Dendritic cell treated with granulocyte-macrophage colony-stimulating factor and Interleukin-4, amounts not matched to agents 40 ng/mL and 50 ng/mL, for 4 days (primary cell): ENCODE data around the gene ZHX3.

ENCODE experiments used
- H3K27ac Mint-ChIP-seq: one replicate; pipeline ENCODE4 v1.8.0; 2022; ENCODE audit warnings: mild to moderate bottlenecking, mixed read lengths
- H3K27me3 Mint-ChIP-seq: one replicate; pipeline ENCODE4 v1.8.0; 2022; ENCODE audit warnings: mild to moderate bottlenecking, mixed read lengths
- H3K36me3 Mint-ChIP-seq: one replicate; pipeline ENCODE4 v1.8.0; 2022; ENCODE audit warnings: low read depth, mixed read lengths
- H3K4me1 Mint-ChIP-seq: one replicate; pipeline ENCODE4 v1.8.0; 2022; ENCODE audit warnings: low read depth, mixed read lengths
- H3K4me3 Mint-ChIP-seq: one replicate; pipeline ENCODE4 v1.8.0; 2022; ENCODE audit warnings: mild to moderate bottlenecking, moderate library complexity, mixed read lengths
- H3K9me3 Mint-ChIP-seq: one replicate; pipeline ENCODE4 v1.8.0; 2022; ENCODE audit warnings: mixed read lengths
- intact Hi-C: fragments of 100-400 bp; cut with micrococcal nuclease; formaldehyde crosslinking; loops from one replicate; pipeline ENCODE4 v1.15.0; 2022

Gene ZHX3

DNA sequence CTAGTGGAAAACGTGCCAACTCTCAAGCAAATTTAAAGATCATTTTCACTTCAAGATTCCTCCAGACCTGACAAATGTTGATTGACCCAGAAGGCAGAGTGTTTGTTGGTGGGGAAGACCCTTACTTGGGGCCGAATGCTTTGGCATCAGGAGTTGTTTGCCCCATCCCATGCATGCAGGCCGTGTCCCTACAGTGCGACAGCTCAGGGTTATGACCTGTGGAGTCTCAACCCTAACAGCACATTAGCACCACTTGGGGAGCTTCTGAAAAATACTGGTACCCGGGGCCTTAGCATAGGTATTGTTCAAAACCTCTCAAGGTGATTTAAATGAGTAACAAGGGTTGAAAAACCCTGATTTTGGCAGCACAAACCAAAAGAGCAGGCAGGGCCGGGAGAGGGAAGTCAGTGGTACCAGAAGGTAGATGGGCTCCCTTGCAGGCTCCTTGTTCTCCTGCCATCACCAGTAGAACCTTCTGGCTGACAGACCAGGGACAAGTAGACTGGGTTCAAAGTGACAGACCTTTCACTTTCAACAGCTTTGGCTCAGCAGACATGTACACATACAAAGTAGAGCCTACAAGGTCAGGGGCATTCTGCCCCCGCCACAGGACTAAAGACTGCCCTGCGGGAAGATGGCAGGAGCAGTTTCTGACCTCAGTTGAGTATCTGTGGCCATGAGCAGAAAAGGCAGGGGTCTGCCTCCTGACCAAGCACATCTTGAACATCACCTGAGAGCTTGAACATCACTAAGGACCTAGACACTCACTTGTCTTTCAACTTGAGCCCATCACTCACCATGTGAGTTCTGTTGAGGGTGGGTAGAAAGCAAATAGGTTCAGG is 140.6 kb downstream of the ZHX3 start:
- no peaks in the 10 kb centered on the region for H3K4me1 Mint-ChIP-seq
- H3K9me3 Mint-ChIP-seq = no peaks in the 10 kb centered on the region
- intact Hi-C loops = no loop called here
- no peak overlapping the region for H3K4me3 Mint-ChIP-seq
- H3K27ac Mint-ChIP-seq = no peak overlapping the region
- H3K36me3 Mint-ChIP-seq = no peaks in the 10 kb centered on the region
- H3K27me3 Mint-ChIP-seq = peaks cover 2% of the 10 kb centered on the region

DNA sequence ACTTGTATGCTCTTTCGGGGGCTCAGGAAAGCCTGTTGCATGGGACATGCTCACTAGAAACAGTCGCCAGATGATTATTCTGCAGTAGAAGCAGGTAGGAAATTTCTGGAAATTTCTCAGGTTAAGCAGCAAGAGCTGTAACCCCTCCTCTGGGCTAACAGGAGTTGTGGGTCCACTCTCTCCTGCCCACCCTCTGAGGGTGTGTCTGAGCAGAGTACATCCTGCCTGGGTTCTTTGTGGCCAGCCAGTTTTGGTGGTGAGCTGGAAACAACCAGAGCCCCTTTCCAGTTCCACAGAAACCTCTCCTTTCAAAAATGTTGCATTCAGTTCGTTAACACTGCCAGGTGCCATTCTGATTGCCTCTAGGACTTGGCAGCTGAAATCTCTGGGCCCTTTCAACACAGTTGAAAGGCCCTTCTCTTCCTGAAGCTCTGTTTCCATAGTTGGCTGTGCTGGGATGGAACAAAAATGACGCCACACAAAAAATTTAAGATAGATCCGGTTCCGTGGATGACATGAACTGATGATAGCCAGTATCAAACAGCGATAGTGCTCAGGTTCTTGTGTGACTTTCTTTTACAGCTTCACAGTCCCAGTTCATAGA is 141.7 kb downstream of the ZHX3 start:
- H3K36me3 Mint-ChIP-seq = no peaks in the 10 kb centered on the region
- H3K4me3 Mint-ChIP-seq = no peak overlapping the region
- H3K9me3 Mint-ChIP-seq = no peaks in the 10 kb centered on the region
- intact Hi-C loops = no loop called here
- H3K27me3 Mint-ChIP-seq = peaks cover 10% of the 10 kb centered on the region
- no peak overlapping the region for H3K27ac Mint-ChIP-seq
- H3K4me1 Mint-ChIP-seq = no peaks in the 10 kb centered on the region

DNA sequence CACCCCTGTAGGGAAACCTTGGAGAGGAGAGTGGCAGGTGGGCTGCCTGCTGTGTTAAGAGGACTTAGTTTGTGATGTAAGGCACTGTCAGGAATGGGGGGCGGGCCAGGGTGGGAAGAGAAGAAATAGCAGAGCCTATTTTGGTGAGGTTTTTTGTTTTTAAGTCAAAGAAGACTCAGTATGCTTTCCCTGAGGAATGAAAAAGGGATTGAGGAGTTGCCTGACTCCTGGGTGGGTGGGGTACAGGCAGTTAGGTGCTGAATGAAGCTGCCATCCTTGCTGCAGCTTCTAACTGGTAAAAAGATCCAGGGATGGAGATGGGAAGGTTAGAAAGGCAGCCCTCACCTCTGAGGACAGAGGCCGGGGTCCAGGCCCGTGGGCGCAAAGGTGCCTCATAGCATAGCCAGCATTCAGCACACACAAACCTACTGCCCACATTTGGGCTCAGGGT is 142.3 kb downstream of the ZHX3 start:
- H3K27ac Mint-ChIP-seq = no peak overlapping the region
- H3K4me3 Mint-ChIP-seq = no peak overlapping the region
- peaks cover 16% of the 10 kb centered on the region for H3K27me3 Mint-ChIP-seq
- H3K4me1 Mint-ChIP-seq = no peaks in the 10 kb centered on the region
- H3K9me3 Mint-ChIP-seq = no peaks in the 10 kb centered on the region
- no peaks in the 10 kb centered on the region for H3K36me3 Mint-ChIP-seq
- intact Hi-C loops = no loop called here

GRCh38 chr20:41174782-41175181 is 142.7 kb downstream of the ZHX3 start:
- Mint-ChIP-seq H3K27me3 (peaks cover 20% of the 10 kb centered on the region), H3K27ac (no peak overlapping the region), H3K9me3 (no peaks in the 10 kb centered on the region), H3K36me3 (no peaks in the 10 kb centered on the region), H3K4me3 (no peak overlapping the region), H3K4me1 (no peaks in the 10 kb centered on the region)
- intact Hi-C loops = no loop called here

DNA sequence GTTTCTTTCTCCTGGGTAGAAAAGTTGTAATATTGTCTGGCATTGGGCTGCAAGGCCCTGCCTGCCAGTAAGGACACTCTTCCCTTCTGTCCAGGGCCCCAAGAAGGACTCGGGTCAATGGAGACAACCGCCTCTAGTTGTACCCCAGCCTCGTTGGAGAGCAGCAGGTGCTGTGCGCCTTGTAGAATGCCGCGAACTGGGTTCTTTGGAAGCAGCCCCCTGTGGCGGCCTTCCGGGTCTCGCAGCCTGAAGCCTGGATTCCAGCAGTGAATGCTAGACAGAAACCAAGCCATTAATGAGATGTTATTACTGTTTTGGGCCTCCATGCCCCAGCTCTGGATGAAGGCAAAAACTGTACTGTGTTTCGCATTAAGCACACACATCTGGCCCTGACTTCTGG is 143.2 kb downstream of the ZHX3 start:
- H3K36me3 Mint-ChIP-seq = no peaks in the 10 kb centered on the region
- H3K4me1 Mint-ChIP-seq = no peaks in the 10 kb centered on the region
- no peak overlapping the region for H3K27ac Mint-ChIP-seq
- H3K4me3 Mint-ChIP-seq = no peak overlapping the region
- peaks cover 24% of the 10 kb centered on the region for H3K27me3 Mint-ChIP-seq
- H3K9me3 Mint-ChIP-seq = no peaks in the 10 kb centered on the region
- intact Hi-C loops = no loop called here

- Mint-ChIP-seq H3K4me3 (no peak overlapping the region), H3K27ac (no peak overlapping the region), H3K27me3 (peaks cover 28% of the 10 kb centered on the region), H3K36me3 (no peaks in the 10 kb centered on the region), H3K4me1 (no peaks in the 10 kb centered on the region), H3K9me3 (no peaks in the 10 kb centered on the region)
- intact Hi-C loops = loop anchor here (1.0 kb wide), 2 partner anchors 58 to 166 kb away; partner anchors contain the start of gene LPIN3
Measured at GRCh38 chr20:41173791-41174341, 143.7 kb downstream of the ZHX3 start.

DNA sequence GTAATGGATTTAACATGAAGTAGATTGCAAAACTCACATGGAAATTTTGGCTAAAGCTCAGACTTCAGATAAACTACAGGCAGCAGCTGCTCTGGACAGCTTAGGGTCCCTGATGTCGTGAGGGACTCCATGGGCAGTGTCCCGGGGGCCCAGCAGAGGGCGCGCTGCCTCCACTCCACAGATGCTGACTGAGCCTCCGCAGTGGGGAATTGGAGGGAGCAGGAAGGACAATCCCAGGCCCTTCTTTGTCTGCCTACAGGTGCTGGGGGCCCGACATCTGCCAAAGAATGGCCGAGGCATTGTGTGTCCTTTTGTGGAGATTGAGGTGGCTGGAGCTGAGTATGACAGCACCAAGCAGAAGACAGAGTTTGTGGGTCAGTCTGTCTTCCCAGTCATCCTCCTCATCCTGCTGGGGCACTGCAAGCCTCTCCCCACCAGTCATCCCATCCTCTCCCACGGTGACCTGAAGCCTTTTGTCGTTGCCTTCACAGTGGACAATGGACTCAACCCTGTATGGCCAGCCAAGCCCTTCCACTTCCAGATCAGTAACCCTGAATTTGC is 144.3 kb downstream of the ZHX3 start:
- H3K36me3 Mint-ChIP-seq = no peaks in the 10 kb centered on the region

DNA sequence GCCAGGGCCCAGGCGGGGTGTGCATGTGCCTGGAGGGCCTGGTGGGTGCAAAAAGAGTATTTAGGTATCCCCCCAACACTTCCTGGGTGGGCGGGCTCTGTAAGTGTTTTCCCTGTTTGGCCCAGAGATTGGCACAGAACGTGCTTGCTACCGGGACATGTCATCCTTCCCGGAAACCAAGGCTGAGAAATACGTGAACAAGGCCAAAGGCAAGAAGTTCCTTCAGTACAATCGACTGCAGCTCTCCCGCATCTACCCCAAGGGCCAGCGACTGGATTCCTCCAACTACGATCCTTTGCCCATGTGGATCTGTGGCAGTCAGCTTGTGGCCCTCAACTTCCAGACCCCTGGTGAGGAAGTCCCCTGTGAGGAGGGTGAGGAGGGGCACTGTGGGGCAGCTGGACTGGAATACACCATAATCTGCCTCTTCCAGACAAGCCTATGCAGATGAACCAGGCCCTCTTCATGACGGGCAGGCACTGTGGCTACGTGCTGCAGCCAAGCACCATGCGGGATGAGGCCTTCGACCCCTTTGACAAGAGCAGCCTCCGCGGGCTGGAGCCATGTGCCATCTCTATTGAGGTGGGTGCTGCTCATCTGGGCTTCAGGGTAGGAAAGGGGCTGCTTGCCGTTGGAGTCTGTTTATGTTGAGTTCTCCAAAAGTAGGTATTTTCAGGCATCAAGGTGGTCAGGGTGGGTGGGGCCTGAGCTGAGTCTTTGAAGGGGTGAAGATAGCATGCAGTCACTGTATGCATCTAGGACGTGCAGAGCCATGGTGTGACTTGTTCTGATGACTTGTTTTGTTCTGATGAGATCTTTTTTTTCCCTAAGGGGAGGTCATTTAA is 145.0 kb downstream of the ZHX3 start:
- intact Hi-C loops = loop anchor here (1.0 kb wide), 2 partner anchors 60 to 168 kb away; partner anchors contain the start of gene LPIN3
- no peak overlapping the region for H3K4me3 Mint-ChIP-seq
- H3K27ac Mint-ChIP-seq = no peak overlapping the region
- H3K27me3 Mint-ChIP-seq = peaks cover 32% of the 10 kb centered on the region
- H3K9me3 Mint-ChIP-seq = no peaks in the 10 kb centered on the region
- H3K4me1 Mint-ChIP-seq = no peaks in the 10 kb centered on the region
- H3K36me3 Mint-ChIP-seq = no peaks in the 10 kb centered on the region

More for the DNA sequence above, 144.3 kb downstream of the ZHX3 start:
- H3K27me3 Mint-ChIP-seq = peaks cover 30% of the 10 kb centered on the region
- no peaks in the 10 kb centered on the region for H3K9me3 Mint-ChIP-seq
- H3K27ac Mint-ChIP-seq = no peak overlapping the region
- intact Hi-C loops = loop anchor here (1.0 kb wide), 2 partner anchors 59 to 167 kb away; partner anchors contain the start of gene LPIN3
- no peak overlapping the region for H3K4me3 Mint-ChIP-seq
- H3K4me1 Mint-ChIP-seq = no peaks in the 10 kb centered on the region

DNA sequence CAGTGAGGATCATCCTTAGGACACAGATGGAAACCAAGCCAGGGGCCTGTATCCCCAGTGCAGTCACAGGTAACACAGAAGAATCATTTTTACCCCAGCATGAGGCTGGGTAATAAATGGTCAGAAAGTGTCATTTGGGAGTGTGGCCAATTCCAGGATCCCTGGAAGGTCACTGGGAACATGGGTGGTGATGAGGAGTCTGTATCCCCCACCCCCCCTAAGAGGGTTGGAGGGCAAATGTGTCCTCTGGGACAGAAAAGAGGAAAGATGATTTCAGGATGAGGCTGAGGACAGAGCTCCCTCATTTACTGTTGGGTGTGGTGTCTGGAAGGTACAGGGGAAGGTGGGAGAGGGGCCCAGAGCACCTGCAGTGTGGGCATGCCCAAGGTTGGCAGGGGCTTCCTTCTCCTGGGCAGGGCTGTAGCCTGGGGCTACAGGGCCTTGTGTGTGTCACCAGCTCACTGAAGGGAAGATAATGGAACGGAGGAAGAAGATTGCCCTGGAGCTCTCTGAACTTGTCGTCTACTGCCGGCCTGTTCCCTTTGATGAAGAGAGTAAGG is 145.7 kb downstream of the ZHX3 start:
- H3K9me3 Mint-ChIP-seq = no peaks in the 10 kb centered on the region
- H3K36me3 Mint-ChIP-seq = no peaks in the 10 kb centered on the region
- peaks cover 38% of the 10 kb centered on the region for H3K27me3 Mint-ChIP-seq
- intact Hi-C loops = no loop called here
- H3K27ac Mint-ChIP-seq = no peak overlapping the region
- no peaks in the 10 kb centered on the region for H3K4me1 Mint-ChIP-seq
- no peak overlapping the region for H3K4me3 Mint-ChIP-seq

DNA sequence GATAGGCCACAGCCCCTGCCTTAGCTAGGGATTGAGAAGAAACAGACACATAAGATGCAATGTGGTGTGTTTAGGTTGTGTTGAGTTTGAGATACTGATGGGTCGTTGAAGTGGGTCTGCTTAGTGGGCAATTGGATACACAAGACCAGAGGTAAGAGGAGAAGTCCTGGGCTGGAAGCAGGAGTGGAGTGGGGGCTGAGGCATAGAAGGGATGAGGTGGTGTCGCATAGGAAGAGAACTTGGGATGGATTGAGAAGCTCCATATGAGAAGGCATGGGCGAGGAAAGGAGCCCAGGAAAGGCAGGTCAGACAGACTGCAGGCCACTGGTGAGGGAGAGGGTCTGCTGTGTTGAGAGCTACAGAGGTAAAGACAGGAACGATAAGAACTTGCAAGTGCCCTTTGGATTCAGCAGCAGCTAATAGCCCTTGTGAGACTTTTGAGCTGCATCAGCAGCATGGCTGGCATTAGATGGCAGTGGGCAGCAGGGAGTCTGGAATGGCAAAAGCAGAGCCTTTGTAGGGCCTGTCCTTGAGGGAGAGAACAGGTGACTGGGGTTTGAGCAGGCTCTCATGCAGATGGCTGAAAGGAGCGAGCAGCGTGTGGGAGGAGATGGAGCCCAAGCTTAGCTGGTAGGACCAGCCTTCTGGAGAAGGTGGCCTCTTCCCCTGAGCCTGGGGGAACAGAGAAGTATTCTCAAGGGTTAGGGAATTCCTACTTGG is 147.0 kb downstream of the ZHX3 start:
- H3K27ac Mint-ChIP-seq = no peak overlapping the region
- H3K36me3 Mint-ChIP-seq = no peaks in the 10 kb centered on the region
- H3K4me1 Mint-ChIP-seq = no peaks in the 10 kb centered on the region
- H3K4me3 Mint-ChIP-seq = no peak overlapping the region
- intact Hi-C loops = no loop called here
- peaks cover 43% of the 10 kb centered on the region for H3K27me3 Mint-ChIP-seq
- H3K9me3 Mint-ChIP-seq = no peaks in the 10 kb centered on the region

- no peaks in the 10 kb centered on the region for H3K4me1 Mint-ChIP-seq
- no peaks in the 10 kb centered on the region for H3K36me3 Mint-ChIP-seq
- H3K4me3 Mint-ChIP-seq = no peak overlapping the region
- H3K27me3 Mint-ChIP-seq = peaks cover 46% of the 10 kb centered on the region
- H3K27ac Mint-ChIP-seq = no peak overlapping the region
- intact Hi-C loops = no loop called here
- no peaks in the 10 kb centered on the region for H3K9me3 Mint-ChIP-seq
Measured at GRCh38 chr20:41169791-41170351, 147.7 kb downstream of the ZHX3 start.

DNA sequence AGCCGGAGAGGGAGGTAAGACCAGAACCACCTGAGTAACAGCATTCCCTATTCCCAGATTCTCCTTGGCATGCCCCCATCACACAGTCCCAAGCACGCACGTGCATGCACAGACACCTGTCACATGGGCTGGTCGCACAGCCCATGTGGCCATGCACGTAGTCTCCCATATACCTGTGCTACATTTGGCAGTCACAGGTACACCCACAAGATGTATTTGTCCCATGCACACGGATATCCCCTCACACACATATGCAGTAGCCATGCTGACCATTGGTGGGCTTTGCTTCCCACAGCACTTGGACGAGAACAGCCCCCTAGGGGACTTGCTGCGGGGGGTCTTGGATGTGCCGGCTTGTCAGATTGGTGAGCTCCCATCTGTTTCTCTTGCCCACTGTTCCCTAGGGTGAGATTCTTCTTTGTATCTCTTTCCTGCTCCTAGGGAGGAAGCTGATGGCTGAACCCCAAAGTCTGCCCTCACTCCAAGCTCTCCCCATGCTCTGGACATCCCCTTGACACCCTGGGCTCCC is 148.3 kb downstream of the ZHX3 start:
- Mint-ChIP-seq H3K27me3 (peaks cover 49% of the 10 kb centered on the region), H3K4me1 (no peaks in the 10 kb centered on the region), H3K4me3 (no peak overlapping the region), H3K27ac (no peak overlapping the region), H3K36me3 (no peaks in the 10 kb centered on the region), H3K9me3 (no peaks in the 10 kb centered on the region)
- intact Hi-C loops = no loop called here
